PFSK-1 (cell line): ENCODE results near the gene DGCR2.

Source experiments
- POLR2AphosphoS5 ChIP-seq: IDR thresholded peaks from 2 replicates; pipeline ENCODE4 v1.6.1; 2012; ENCODE audit warnings: low read depth, mild to moderate bottlenecking, control low read depth, low read length, moderate library complexity
- SIN3A ChIP-seq: IDR thresholded peaks from 2 replicates; pipeline ENCODE4 v1.6.1; 2012; ENCODE audit warnings: mild to moderate bottlenecking, low read length, moderate library complexity, borderline replicate concordance; ENCODE audit not compliant: insufficient read depth
- TAF1 ChIP-seq: IDR thresholded peaks from 2 replicates; pipeline ENCODE4 v1.6.1; 2012; ENCODE audit warnings: low read length, control low read depth, borderline replicate concordance; ENCODE audit not compliant: insufficient read depth
- TF ChIP-seq, protein P1 (sequence below), 2 experiments: IDR thresholded peaks; 2 replicates each; pipeline versions ENCODE4 v1.6.1 to v1.8.0; 2011 to 2012; ENCODE audit warnings: low read depth in 2 of 2, low read length in 2 of 2, control low read depth in 1 of 2, inconsistent platforms in 1 of 2, mild to moderate bottlenecking in 1 of 2, moderate library complexity in 1 of 2; ENCODE audit not compliant: insufficient read depth in 1 of 2

DNA sequence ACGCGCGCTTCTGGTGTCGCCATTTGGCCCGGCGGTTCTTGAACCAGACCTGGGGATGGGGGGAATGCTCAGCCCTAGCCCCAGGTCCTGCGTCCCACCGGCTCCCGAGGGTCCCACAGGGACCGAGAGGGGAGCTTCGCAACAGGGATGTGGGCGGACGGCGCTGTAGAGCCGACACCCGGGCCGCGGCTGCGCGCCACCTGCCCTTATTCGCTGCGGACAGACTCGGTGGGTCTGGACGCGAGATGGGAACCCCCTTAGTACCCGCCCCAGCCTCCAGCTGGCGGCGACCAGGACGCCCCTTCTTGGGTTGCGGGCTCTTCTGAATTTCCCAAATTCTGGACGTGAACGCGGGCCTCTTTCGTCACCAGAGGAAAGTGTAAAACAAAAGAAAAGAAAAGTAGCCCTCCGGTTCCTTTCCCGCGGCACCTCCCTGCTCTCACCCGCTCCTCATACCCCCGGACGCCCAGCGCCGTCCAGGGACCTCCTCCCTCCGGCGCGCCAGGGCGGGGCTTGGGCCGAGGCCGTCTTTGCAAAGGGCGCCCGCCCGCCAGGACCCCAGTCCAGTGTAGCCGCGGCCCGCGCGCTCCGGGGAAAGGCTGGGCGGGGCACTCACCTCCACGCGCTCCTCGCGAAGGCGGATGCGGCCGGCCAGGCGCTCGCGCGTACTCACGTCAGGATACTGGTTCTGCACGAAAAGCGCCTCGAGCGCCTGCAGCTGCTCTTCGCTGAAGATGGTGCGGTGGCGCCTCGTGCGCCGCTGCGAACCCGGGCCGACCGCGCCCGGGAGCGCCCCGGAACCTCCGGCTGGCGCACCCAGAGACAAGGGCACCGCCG, 27.1 kb upstream of the DGCR2 start:
- no peak for TF ChIP-seq TAF1
- TF ChIP-seq, protein P1, sequence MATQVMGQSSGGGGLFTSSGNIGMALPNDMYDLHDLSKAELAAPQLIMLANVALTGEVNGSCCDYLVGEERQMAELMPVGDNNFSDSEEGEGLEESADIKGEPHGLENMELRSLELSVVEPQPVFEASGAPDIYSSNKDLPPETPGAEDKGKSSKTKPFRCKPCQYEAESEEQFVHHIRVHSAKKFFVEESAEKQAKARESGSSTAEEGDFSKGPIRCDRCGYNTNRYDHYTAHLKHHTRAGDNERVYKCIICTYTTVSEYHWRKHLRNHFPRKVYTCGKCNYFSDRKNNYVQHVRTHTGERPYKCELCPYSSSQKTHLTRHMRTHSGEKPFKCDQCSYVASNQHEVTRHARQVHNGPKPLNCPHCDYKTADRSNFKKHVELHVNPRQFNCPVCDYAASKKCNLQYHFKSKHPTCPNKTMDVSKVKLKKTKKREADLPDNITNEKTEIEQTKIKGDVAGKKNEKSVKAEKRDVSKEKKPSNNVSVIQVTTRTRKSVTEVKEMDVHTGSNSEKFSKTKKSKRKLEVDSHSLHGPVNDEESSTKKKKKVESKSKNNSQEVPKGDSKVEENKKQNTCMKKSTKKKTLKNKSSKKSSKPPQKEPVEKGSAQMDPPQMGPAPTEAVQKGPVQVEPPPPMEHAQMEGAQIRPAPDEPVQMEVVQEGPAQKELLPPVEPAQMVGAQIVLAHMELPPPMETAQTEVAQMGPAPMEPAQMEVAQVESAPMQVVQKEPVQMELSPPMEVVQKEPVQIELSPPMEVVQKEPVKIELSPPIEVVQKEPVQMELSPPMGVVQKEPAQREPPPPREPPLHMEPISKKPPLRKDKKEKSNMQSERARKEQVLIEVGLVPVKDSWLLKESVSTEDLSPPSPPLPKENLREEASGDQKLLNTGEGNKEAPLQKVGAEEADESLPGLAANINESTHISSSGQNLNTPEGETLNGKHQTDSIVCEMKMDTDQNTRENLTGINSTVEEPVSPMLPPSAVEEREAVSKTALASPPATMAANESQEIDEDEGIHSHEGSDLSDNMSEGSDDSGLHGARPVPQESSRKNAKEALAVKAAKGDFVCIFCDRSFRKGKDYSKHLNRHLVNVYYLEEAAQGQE (IDR thresholded peaks at IDR 0.05; ENCODE audit: insufficient read depth in 1 of 2, low read depth in 2 of 2, low read length in 2 of 2), result no peak
- no peak for TF ChIP-seq POLR2AphosphoS5
- no peak for TF ChIP-seq SIN3A
